ENCODE measurements around the gene SFXN3. TPM values are rescaled to one million over a fixed set of nuclear protein-coding genes. Genes with fewer than 3 reads are reported as not detected.

SFXN3 gene
- total and polyA plus RNA-seq, 2 of the 8 experiments (the other 6 are each of a cell fraction or from before 2014, with no cell fraction given): 2.6 to 2.8 TPM

GRCh38 chr10:101067356-101068083, 36.5 kb downstream of the SFXN3 start:
- Histone ChIP-seq H2BK15ac (ENCODE audit: low read length) (no peak overlapping the region), H3K4me1 (replicated peaks in 1 of 4; ENCODE audit: control insufficient read depth in 3 of 4, insufficient read depth in 4 of 4, low read length in 3 of 4) (peaks cover 4 to 27% (median 15%) of the 10 kb centered on the region in 4 experiments), H2BK12ac (ENCODE audit: low read depth, low read length) (no peak overlapping the region), H3K9ac (replicated peaks in 1 of 4; ENCODE audit: extremely low read depth in 1 of 4, low read depth in 3 of 4, low read length in 3 of 4) (no peak overlapping the region), H4K20me1 (replicated peaks in 1 of 2; ENCODE audit: control insufficient read depth in 1 of 2, insufficient read depth in 2 of 2, low read length in 2 of 2) (peaks cover 0 to 16% of the 10 kb centered on the region in 2 experiments), H3K4ac (replicated peaks; ENCODE audit: insufficient read length, low read depth, low read length) (no peak overlapping the region), H3K79me2 (ENCODE audit: control insufficient read depth in 1 of 2, insufficient read depth in 2 of 2, low read length in 2 of 2) (no peaks in the 10 kb centered on the region), H3K18ac (ENCODE audit: extremely low read depth, low read length) (peak overlapping the region; percentile 38; the same call in 1 of the 2 replicates), H2AK5ac (ENCODE audit: low read depth, low read length) (no peak overlapping the region), H3K4me2 (ENCODE audit: insufficient read depth in 1 of 2, low read depth in 2 of 2, low read length in 2 of 2) (peak overlapping the region; percentile 80 to 100), H2BK5ac (ENCODE audit: low read depth, low read length) (no peak overlapping the region), H3K79me1 (ENCODE audit: low read depth, low read length) (no peaks in the 10 kb centered on the region), H3K14ac (ENCODE audit: insufficient read length) (no peak overlapping the region), H3K27ac (ENCODE audit: low read depth, low read length) (no peak overlapping the region), H3K9me3 (ENCODE audit: insufficient read depth in 2 of 2, low read depth in 1 of 2, low read length in 1 of 2) (no peaks in the 10 kb centered on the region), H4K5ac (ENCODE audit: insufficient read length, low read depth, low read length) (no peak overlapping the region), H3K56ac (replicated peaks; ENCODE audit: insufficient read length, low read depth, low read length) (no peak overlapping the region), H4K91ac (replicated peaks; ENCODE audit: insufficient read length, low read length) (no peak overlapping the region), H3K4me3 (ENCODE audit: extremely low read depth in 1 of 4, insufficient read depth in 2 of 4, low read depth in 3 of 4, low read length in 4 of 4) (peak overlapping the region; percentile 42 to 90 (median 64)), H3K36me3 (ENCODE audit: control insufficient read depth in 2 of 4, insufficient read depth in 4 of 4, low read length in 3 of 4) (no peaks in the 10 kb centered on the region; a peak in 1 of 8 replicates), H3K23ac (ENCODE audit: insufficient read length) (no peak overlapping the region), H2AFZ (ENCODE audit: low read length) (no peak overlapping the region), H4K8ac (ENCODE audit: extremely low read depth, insufficient read depth, low read length) (no peak overlapping the region; the same call in 1 of the 2 replicates), H3K27me3 (replicated peaks in 1 of 4; ENCODE audit: control insufficient read depth in 3 of 4, extremely low read depth in 1 of 4, insufficient read depth in 3 of 4, low read length in 3 of 4) (peaks cover 43 to 63% (median 56%) of the 10 kb centered on the region in 4 experiments), H2BK20ac (ENCODE audit: low read length) (no peak overlapping the region), H2BK120ac (replicated peaks; ENCODE audit: low read depth, low read length) (no peak overlapping the region), H3K23me2 (ENCODE audit: low read depth, low read length) (peaks cover 17% of the 10 kb centered on the region; the same call in 1 of the 2 replicates)
- WGBS, 2 experiments (ENCODE audit: extremely low coverage in 1 of 2, insufficient coverage in 1 of 2, insufficient read length in 1 of 2, insufficient replicate concordance in 2 of 2, low coverage in 1 of 2, low lambda C conversion rate in 2 of 2, missing lambda C conversion rate in 1 of 2): 2% methylated on average over 40 of the region's 43 CpGs; no CpG with 5 or more reads in 1 of the 2 experiments
- FAIRE-seq (peak; percentile 84), DNase-seq (ENCODE audit: low read depth in 1 of 2, low spot score in 2 of 2) (peak in 1 of 2 experiments; percentile 94)
- ChIA-PET POLR2A (ENCODE audit: partially characterized antibody) (interaction anchor here (0.7 to 1.4 kb wide), 3 partner anchors 16 to 49 kb away, joined by 3 to 5 read pairs (median 3); no protein-coding TSS in a partner anchor), CTCF (ENCODE audit: partially characterized antibody) (interaction anchor here (0.9 to 59.5 kb wide), 19 partner anchors 7 to 503 kb away, joined by 3 to 2176 read pairs (median 4); partner anchors contain the start of genes KAZALD1, PDZD7 and SFXN3)
- TF ChIP-seq SIRT6 (IDR thresholded peaks at IDR 0.05; ENCODE audit: low read length): no peak
- no peak for TF ChIP-seq FOSL1 (IDR thresholded peaks at IDR 0.05; ENCODE audit: insufficient read depth, low read depth, low read length)
- peak; percentile 37; the same call in 1 of the 2 replicates for TF ChIP-seq CREB1 (IDR thresholded peaks at IDR 0.05)
- TF ChIP-seq SP4 (IDR thresholded peaks at IDR 0.05; ENCODE audit: low read length): no peak
- peak; percentile 64 to 93 (median 81) for TF ChIP-seq CTCF (IDR thresholded peaks at IDR 0.05; ENCODE audit: control extremely low read depth in 1 of 3, insufficient read depth in 1 of 3, low read depth in 1 of 3, low read length in 3 of 3)
- no peak for TF ChIP-seq NRF1 (IDR thresholded peaks at IDR 0.05; ENCODE audit: low read depth, low read length)
- TF ChIP-seq JUND (IDR thresholded peaks at IDR 0.05; ENCODE audit: low read length): no peak
- TF ChIP-seq YY1 (IDR thresholded peaks at IDR 0.05; ENCODE audit: low read depth, low read length): no peak
- 0 out of 2 replicates have a peak, but pooled peaks have one; percentile 24 for TF ChIP-seq PHF8 (conservative IDR thresholded peaks at IDR 0.05; ENCODE audit: low read depth, low read length)
- no peak for TF ChIP-seq HDAC6 (IDR thresholded peaks at IDR 0.05; ENCODE audit: low read depth, low read length)

Measured in H1 (cell line).